Brain microvascular endothelial cell (primary cell): Measurements from ENCODE around the gene NDUFA9.

Experiments
- DNase-seq: peaks from one replicate; pipeline ENCODE4 v3.0.0-alpha.2; 2020
- H3K27ac ChIP-seq: fragments of 250-450 bp; sonication (Bioruptor Pico); 2 replicates; pipeline ENCODE4 v1.5.1; 2020; ENCODE audit warnings: mild to moderate bottlenecking, moderate library complexity
- H3K27me3 ChIP-seq: fragments of 250-450 bp; sonication (Bioruptor Pico); replicated peaks from 2 replicates; pipeline ENCODE4 v1.5.1; 2020; ENCODE audit warnings: mild to moderate bottlenecking
- H3K36me3 ChIP-seq: fragments of 250-450 bp; sonication (Bioruptor Pico); replicated peaks from 2 replicates; pipeline ENCODE4 v1.5.1; 2020; ENCODE audit warnings: mild to moderate bottlenecking
- H3K4me3 ChIP-seq: 2 replicates; pipeline ENCODE4 v1.5.1; 2011; ENCODE audit warnings: low read depth, mild to moderate bottlenecking, control low read depth, low read length, moderate library complexity
- CTCF ChIP-seq: IDR thresholded peaks from 2 replicates; pipeline ENCODE4 v1.5.1; 2011; ENCODE audit warnings: low read depth, mild to moderate bottlenecking, moderate library complexity, low read length, control low read depth, inconsistent platforms; ENCODE audit errors: missing control alignments
- in situ Hi-C: cut with HindIII; loops from 2 replicates; pipeline ENCODE4 v1.10.0; 2017; ENCODE audit warnings: low sequenced_read_pairs, low pct_ligation_motif_present

NDUFA9 gene

GRCh38 chr12:4690760-4691159 is 41.8 kb downstream of the NDUFA9 start:
- no peak for DNase-seq
- peaks cover 8% of the 10 kb centered on the region for H3K36me3 ChIP-seq
- in situ Hi-C loops, result no loop called here

More at GRCh38 chr12:4690760-4691159, 41.8 kb downstream of the NDUFA9 start:
- Histone ChIP-seq H3K27ac (no peak overlapping the region), H3K27me3 (no peaks in the 10 kb centered on the region), H3K4me3 (no peak overlapping the region)
- TF ChIP-seq CTCF, result no peak
